Endodermal cell (in vitro differentiated cells): ENCODE measurements around the gene LSM14B. TPM values are rescaled to one million over a fixed set of nuclear protein-coding genes. Genes with fewer than 3 reads are reported as not detected.

Experiments used
- DNase-seq: peaks from one replicate; pipeline ENCODE4 v3.0.0-alpha.2; 2017
- H3K27ac ChIP-seq: 2 replicates; pipeline ENCODE4 v1.5.1; 2013; ENCODE audit warnings: mild to moderate bottlenecking, low read depth, low read length, moderate library complexity
- H3K27me3 ChIP-seq: 2 replicates; pipeline ENCODE4 v1.6.1; 2013; ENCODE audit warnings: mild to moderate bottlenecking, low read length, moderate library complexity; ENCODE audit not compliant: insufficient read depth, control insufficient read depth, poor library complexity, severe bottlenecking
- H3K36me3 ChIP-seq: 2 replicates; pipeline ENCODE4 v1.7.0; 2013; ENCODE audit warnings: mild to moderate bottlenecking, low read length, moderate library complexity; ENCODE audit not compliant: control insufficient read depth, insufficient read depth
- H3K4me1 ChIP-seq: one replicate; pipeline ENCODE4 v1.7.0; 2013; ENCODE audit warnings: low read length; ENCODE audit not compliant: control insufficient read depth, insufficient read depth
- H3K4me3 ChIP-seq: 2 replicates; pipeline ENCODE4 v1.5.1; 2013; ENCODE audit warnings: mild to moderate bottlenecking, low read length, moderate library complexity
- H3K9ac ChIP-seq: 2 replicates; pipeline ENCODE4 v1.6.1; 2013; ENCODE audit warnings: mild to moderate bottlenecking, low read length, moderate library complexity; ENCODE audit not compliant: poor library complexity, severe bottlenecking; ENCODE audit errors: extremely low read depth
- H3K9me3 ChIP-seq: 2 replicates; pipeline ENCODE4 v1.6.1; 2013; ENCODE audit warnings: mild to moderate bottlenecking, low read length, moderate library complexity; ENCODE audit not compliant: control insufficient read depth
- H3K27ac Mint-ChIP-seq: 2 replicates; pipeline ENCODE4 v1.8.0; 2020; ENCODE audit warnings: mixed read lengths
- H3K27me3 Mint-ChIP-seq: 2 replicates; pipeline ENCODE4 v1.8.0; 2021; ENCODE audit warnings: mild to moderate bottlenecking, mixed read lengths; ENCODE audit not compliant: insufficient read depth
- H3K36me3 Mint-ChIP-seq: 2 replicates; pipeline ENCODE4 v1.8.0; 2020; ENCODE audit warnings: low read depth, mixed read lengths
- H3K4me1 Mint-ChIP-seq: 2 replicates; pipeline ENCODE4 v1.8.0; 2020; ENCODE audit warnings: mixed read lengths
- H3K4me3 Mint-ChIP-seq: 2 replicates; pipeline ENCODE4 v1.8.0; 2020; ENCODE audit warnings: mild to moderate bottlenecking, moderate library complexity, mixed read lengths
- H3K9me3 Mint-ChIP-seq: 2 replicates; pipeline ENCODE4 v1.8.0; 2020; ENCODE audit warnings: mild to moderate bottlenecking, mixed read lengths
- WGBS, 2 experiments: methylation state at CpG; one replicate each; pipeline versions ENCODE4 v1.1.5 to v1.1.7; 2013; ENCODE audit warnings: missing lambda C conversion rate in 2 of 2, mixed read lengths in 1 of 2; ENCODE audit not compliant: insufficient coverage in 1 of 2, insufficient read length in 1 of 2; 5-methylcytosine and 5-hydroxymethylcytosine counted together
- total RNA-seq, 2 donors: library from RNA; stranded (reverse); fragmentation: NEBNext Ultra II Directional in 1 of 2; extraction: Animal tissue kit (Norgen Biotek cat#: 25700) in 1 of 2; gene quantifications; 2 replicates in 1 of 2; 3 replicates in 1 of 2; pipeline ENCODE4 v1.2.1, GENCODE V29; 2021
- TF ChIP-seq, protein P1 (sequence below): fragments of 200-600 bp; sonication (generic); conservative IDR thresholded peaks from 2 replicates; pipeline ENCODE4 v1.5.0; 2021; ENCODE audit warnings: antibody characterized with exemption, mild to moderate bottlenecking

Gene LSM14B
- total RNA-seq, 2 donors from 2014 or later = 89.1 to 91.1 TPM

GRCh38 chr20:62177307-62177706 lies 55.0 kb downstream of the LSM14B start:
- Histone ChIP-seq H3K4me1 (no peaks in the 10 kb centered on the region), H3K9me3 (no peaks in the 10 kb centered on the region)
- WGBS, 2 experiments = 97 to 98% methylated on average over 7 to 9 of the region's 9 CpGs

GRCh38 chr20:62178316-62179161 lies 56.3 kb downstream of the LSM14B start:
- Mint-ChIP-seq H3K9me3 (no peaks in the 10 kb centered on the region), H3K4me3 (no peak overlapping the region), H3K27ac (no peak overlapping the region), H3K36me3 (peaks cover 24% of the 10 kb centered on the region), H3K27me3 (no peaks in the 10 kb centered on the region), H3K4me1 (peaks cover 8% of the 10 kb centered on the region)
- Histone ChIP-seq H3K9ac (no peak overlapping the region), H3K4me1 (no peaks in the 10 kb centered on the region), H3K27ac (no peak overlapping the region), H3K4me3 (no peak overlapping the region), H3K9me3 (no peaks in the 10 kb centered on the region), H3K36me3 (peaks cover 23% of the 10 kb centered on the region), H3K27me3 (no peaks in the 10 kb centered on the region)
- no peak for DNase-seq
- 93 to 96% methylated on average over 13 to 19 of the region's 19 CpGs for WGBS, 2 experiments
- TF ChIP-seq, protein P1, sequence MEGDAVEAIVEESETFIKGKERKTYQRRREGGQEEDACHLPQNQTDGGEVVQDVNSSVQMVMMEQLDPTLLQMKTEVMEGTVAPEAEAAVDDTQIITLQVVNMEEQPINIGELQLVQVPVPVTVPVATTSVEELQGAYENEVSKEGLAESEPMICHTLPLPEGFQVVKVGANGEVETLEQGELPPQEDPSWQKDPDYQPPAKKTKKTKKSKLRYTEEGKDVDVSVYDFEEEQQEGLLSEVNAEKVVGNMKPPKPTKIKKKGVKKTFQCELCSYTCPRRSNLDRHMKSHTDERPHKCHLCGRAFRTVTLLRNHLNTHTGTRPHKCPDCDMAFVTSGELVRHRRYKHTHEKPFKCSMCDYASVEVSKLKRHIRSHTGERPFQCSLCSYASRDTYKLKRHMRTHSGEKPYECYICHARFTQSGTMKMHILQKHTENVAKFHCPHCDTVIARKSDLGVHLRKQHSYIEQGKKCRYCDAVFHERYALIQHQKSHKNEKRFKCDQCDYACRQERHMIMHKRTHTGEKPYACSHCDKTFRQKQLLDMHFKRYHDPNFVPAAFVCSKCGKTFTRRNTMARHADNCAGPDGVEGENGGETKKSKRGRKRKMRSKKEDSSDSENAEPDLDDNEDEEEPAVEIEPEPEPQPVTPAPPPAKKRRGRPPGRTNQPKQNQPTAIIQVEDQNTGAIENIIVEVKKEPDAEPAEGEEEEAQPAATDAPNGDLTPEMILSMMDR = no peak

More at GRCh38 chr20:62177307-62177706, 55.0 kb downstream of the LSM14B start:
- Mint-ChIP-seq H3K4me1 (peaks cover 6% of the 10 kb centered on the region), H3K36me3 (peaks cover 29% of the 10 kb centered on the region), H3K4me3 (no peak overlapping the region), H3K27ac (peak overlapping the region; percentile 56), H3K27me3 (no peaks in the 10 kb centered on the region), H3K9me3 (no peaks in the 10 kb centered on the region)
- TF ChIP-seq, protein P1 = no peak
- Histone ChIP-seq H3K27ac (no peak overlapping the region), H3K27me3 (no peaks in the 10 kb centered on the region), H3K4me3 (no peak overlapping the region), H3K9ac (no peak overlapping the region), H3K36me3 (peaks cover 26% of the 10 kb centered on the region)
- DNase-seq = no peak

GRCh38 chr20:62179162-62179504 lies 56.9 kb downstream of the LSM14B start:
- no peaks in the 10 kb centered on the region for H3K9me3 Mint-ChIP-seq
- no peak overlapping the region for H3K9ac ChIP-seq
- no peak overlapping the region for H3K4me3 ChIP-seq
- no peaks in the 10 kb centered on the region for H3K27me3 Mint-ChIP-seq
- H3K27me3 ChIP-seq = no peaks in the 10 kb centered on the region
- no peaks in the 10 kb centered on the region for H3K4me1 ChIP-seq
- TF ChIP-seq, protein P1 = no peak
- no peak overlapping the region for H3K27ac ChIP-seq
- peaks cover 21% of the 10 kb centered on the region for H3K36me3 Mint-ChIP-seq
- H3K4me3 Mint-ChIP-seq = no peak overlapping the region
- peaks cover 11% of the 10 kb centered on the region for H3K4me1 Mint-ChIP-seq
- no peaks in the 10 kb centered on the region for H3K9me3 ChIP-seq
- no peak for DNase-seq
- H3K27ac Mint-ChIP-seq = no peak overlapping the region
- H3K36me3 ChIP-seq = peaks cover 23% of the 10 kb centered on the region
- WGBS, 2 experiments = 96 to 97% methylated on average over 6 to 14 of the region's 14 CpGs
